SK-N-MC (cell line): ENCODE measurements around the gene ANKRD11.

Source experiments
- EZH2 ChIP-seq: fragments of 200-600 bp; sonication (generic); IDR thresholded peaks from one replicate; pipeline ENCODE4 v1.6.1; 2017; ENCODE audit warnings: antibody characterized with exemption
- POLR2AphosphoS5 ChIP-seq: IDR thresholded peaks from 2 replicates; pipeline ENCODE4 v1.6.1; 2012; ENCODE audit warnings: mild to moderate bottlenecking, low read depth, low read length, borderline replicate concordance

GRCh38 chr16:89536371-89536770, 46.0 kb upstream of the ANKRD11 start:
- TF ChIP-seq POLR2AphosphoS5 (no peak), EZH2 (no peak)
